HG02970 (cell line): ENCODE data around the gene RIN1.
"Not testable (repeated sequence)": the region's sequence is repeated elsewhere in the genome, so short reads cannot be mapped to it uniquely, and the experiment has no call there.

Experiments used
- ATAC-seq: cut with Tn5 transposase; IDR thresholded peaks from one replicate; pipeline ENCODE4 v1.9.1; 2021; ENCODE audit warnings: mild to moderate bottlenecking, moderate library complexity, moderate number of reproducible peaks; ENCODE audit not compliant: unreplicated experiment, low FRiP score

The RIN1 gene

GRCh38 chr11:66321606-66322005 lies 14.6 kb downstream of the RIN1 start:
- ATAC-seq = no peak

GRCh38 chr11:66320748-66321147 lies 15.5 kb downstream of the RIN1 start:
- ATAC-seq = not testable (repeated sequence)

- not testable (repeated sequence) for ATAC-seq
Measured at GRCh38 chr11:66320289-66320688, 15.9 kb downstream of the RIN1 start.

GRCh38 chr11:66318600-66318970 lies 17.6 kb downstream of the RIN1 start:
- ATAC-seq = no peak

GRCh38 chr11:66317723-66318599 lies 18.3 kb downstream of the RIN1 start:
- ATAC-seq = no peak

GRCh38 chr11:66317322-66317722 lies 18.9 kb downstream of the RIN1 start:
- ATAC-seq = no peak

- ATAC-seq = no peak
Measured at GRCh38 chr11:66316849-66317251, 19.4 kb downstream of the RIN1 start, which contains the start of gene CD248. Gene CD248, minus strand, starts transcription at chr11:66317044. Its CDS starts 17 bp downstream, at chr11:66317027.

GRCh38 chr11:66315921-66316811 lies 20.1 kb downstream of the RIN1 start:
- ATAC-seq = no peak

DNA sequence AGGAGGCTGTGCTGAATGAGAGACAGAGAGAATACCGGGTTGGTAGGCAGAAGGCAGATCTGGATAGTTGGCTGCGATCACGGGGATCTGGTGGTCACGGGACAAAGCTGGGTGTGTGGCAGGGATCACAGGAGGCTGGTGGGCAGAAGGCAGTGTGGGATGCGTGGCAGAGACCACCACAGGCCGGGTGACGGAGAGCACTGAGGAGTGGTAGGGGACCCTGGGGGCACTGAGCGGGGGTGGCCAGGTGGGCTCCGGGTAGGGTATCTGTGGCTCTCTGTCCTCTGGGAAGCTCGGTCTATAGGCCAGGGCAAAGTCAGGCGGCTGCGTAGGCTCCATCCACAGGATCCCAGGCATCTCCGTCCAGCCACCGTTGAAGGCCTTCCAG lies 20.7 kb downstream of the RIN1 start:
- no peak for ATAC-seq

DNA sequence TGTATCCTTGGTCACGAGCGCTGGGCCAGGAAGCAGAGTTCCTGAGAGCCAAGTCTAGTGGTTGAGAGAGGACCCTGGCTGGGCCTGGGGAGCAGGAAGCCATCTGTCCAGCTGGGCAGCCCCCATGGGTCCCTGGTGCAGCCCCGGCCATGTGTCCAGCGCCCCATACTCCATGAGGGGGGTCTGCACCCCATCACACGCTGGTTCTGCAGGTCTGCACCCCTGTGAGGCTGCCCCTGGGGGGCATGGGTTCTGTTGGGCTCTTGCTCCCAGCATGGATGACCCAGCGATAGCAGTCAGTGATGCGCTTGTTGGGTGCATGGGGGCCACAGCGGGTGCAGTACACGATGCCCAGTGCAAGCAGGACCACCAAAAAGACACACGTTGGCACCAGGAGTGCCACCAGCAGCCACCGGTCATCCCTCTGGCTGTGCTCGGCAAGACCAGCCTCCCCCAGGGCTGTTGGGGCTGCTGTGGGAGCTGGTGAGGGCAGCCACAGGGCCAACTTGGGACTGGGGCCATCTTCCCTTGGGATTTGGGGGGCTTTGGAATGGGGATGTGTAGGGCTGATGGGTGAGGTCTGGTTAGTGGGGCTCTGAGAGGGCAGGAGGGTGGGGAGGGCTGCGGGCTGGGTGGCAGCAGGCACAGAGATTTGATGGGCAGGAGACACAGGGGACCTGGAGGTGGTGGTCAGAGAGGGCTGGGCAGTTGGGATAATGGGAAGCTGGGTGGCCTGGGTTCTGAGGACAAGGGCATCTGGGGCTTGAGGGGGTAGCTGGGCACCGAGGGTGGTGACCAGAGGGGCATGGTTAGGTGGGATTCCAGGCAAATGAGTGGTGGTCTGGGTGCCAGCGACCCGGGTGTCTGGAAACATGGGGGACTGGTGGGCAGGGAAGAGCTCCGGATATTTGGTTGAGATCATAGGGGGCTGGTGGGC lies 21.4 kb downstream of the RIN1 start:
- ATAC-seq = no peak

- no peak for ATAC-seq
Measured at GRCh38 chr11:66314186-66314501, 22.1 kb downstream of the RIN1 start.

GRCh38 chr11:66313321-66314185 lies 22.7 kb downstream of the RIN1 start:
- no peak for ATAC-seq

GRCh38 chr11:66312549-66313320 lies 23.5 kb downstream of the RIN1 start:
- peak; percentile 67 for ATAC-seq

- peak; percentile 69 for ATAC-seq
Measured at GRCh38 chr11:66311965-66312548, 24.2 kb downstream of the RIN1 start.

DNA sequence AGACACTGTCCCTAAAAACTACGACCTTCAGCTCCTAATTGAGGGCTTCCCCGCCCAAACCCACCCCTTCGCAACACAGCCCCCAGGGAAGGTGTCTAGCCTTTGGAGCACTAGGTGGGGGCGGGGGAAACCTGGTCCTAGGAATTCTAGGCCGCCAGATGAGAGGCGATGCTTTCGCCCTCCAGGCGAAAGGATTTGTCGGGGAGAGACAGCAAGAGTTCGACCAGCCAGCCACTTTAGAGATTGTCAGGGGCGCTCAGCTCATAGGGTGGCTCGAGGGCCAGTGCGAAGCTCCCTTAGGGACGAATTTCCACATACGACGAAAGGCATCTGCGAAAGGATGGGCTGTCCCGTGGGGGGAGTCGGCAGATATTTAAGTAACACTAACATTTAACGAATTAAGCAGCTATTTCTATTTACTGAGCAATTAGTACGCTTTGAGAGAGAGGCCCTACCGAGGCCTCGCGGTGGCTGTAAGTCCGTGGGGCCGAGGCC lies 24.7 kb downstream of the RIN1 start:
- no peak for ATAC-seq

DNA sequence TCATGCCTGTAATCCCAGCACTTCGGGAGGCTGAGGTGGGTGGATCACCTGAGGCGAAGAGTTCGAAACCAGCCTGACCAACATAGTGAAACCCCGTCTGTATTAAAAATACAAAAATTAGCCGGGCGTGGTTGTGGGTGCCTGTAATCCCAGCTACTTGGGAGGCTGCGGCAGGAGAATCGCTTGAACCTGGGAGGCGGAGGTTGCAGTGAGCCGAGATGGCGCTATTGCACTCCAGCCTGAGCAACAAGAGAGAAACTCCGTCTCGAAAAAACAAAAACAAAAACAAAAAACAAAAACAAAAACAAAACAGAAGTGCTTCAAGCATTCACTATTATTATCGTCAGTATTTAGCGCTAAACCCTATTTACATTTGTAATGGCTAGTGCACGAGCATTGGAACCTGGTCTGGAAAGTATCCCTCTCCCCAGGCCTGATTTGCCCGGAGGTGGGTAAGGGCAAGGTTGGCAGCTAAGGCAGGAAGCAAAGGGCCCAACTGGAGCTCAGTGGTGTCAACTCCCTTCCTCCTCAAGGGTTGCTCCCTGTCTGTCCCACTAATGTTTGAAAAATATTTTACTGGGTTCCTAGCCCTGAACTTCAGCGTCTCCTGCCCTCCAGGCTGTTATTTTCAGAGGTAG lies 25.3 kb downstream of the RIN1 start:
- ATAC-seq = not testable (repeated sequence)

- ATAC-seq = no peak
Measured at GRCh38 chr11:66310324-66310723, 25.9 kb downstream of the RIN1 start.

DNA sequence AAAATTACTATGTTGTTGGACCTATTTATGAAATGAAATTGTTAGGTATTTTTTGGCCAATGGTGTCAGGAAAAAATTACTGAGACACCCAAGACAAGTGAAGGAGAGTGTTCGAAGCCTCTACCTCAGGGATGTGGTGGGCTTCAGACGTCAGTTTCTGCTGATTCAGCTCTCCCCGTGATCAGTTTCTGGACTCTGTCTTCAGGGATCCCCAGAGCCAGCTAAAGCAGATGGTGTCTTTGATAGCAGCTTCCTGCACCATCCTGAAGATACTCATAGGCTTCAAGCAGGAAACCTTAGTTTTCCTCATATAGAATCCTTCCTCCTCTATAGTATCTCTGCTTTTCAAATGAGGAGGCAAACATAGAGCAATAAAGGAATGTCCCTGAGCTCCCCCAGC lies 26.8 kb downstream of the RIN1 start:
- ATAC-seq = no peak
